DMS 273 (cell line): ENCODE measurements around the gene SEPTIN2.
"Not testable (repeated sequence)": the region's sequence is repeated elsewhere in the genome, so short reads cannot be mapped to it uniquely, and the experiment has no call there.

Source experiments
- DNase-seq: peaks from one replicate; lab custom pipeline; 2025; ENCODE audit not compliant: unreplicated experiment; lab: John Stamatoyannopoulos, UW

The SEPTIN2 gene

GRCh38 chr2:241350530-241350877 is 34.8 kb downstream of the SEPTIN2 start:
- no peak for DNase-seq

DNA sequence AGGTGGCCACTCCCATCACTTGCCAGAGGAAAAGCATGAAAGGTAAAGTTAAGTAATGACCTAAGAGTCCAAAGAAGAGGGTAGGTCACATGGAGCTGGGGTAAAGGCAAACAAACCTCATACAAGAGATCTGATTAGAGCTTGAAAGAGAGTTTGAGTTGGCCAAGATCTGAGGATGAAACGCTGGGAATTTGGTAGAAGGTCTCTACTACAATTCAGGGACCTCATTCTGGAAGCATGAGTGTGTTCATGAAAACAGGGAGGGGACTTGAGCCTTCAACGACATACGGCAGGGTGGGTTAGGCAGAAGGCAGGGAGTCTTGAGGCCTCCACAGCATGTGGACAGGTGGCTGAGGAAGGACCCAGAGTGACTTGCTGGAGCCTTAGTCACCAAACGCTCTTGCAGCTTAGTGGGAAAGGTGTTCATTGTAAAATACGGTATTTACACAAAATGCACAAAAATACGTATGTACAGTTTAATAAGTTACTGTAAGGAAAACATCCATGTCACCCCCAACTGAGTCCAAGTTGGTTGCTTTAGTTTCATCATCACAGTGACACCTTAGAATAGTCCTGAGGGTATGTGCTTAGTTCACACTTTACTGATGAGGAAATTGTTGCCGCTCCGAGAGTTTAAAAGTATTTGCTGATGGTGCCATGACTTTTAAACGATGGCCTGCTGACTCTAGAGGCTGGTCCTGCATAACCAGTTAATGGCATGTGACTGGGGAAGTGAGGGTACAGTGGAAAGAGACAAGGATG is 35.3 kb downstream of the SEPTIN2 start:
- no peak for DNase-seq

GRCh38 chr2:241351640-241352031 is 35.9 kb downstream of the SEPTIN2 start:
- no peak for DNase-seq

DNA sequence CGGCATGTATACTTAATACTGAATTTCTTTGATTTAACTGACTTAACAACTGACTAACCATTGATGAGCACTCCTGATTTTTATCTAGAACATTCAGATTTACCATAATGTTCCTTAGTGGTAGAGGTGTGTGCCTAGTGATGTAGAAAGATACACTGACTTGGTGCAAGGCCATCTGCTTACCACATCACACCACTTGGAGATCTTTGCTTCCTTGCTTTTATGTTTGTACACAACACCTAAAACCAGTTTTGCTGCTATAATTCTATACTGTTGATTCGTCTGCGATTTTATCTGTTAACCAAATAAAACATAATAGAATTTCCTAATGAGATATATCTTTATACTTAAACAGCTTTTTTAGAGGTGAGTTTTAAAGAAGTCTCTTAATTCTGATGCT is 36.5 kb downstream of the SEPTIN2 start:
- DNase-seq, result no peak

- peak; percentile 91 for DNase-seq
Measured at GRCh38 chr2:241354668-241355658, 39.2 kb downstream of the SEPTIN2 start.

GRCh38 chr2:241355983-241356870 is 40.5 kb downstream of the SEPTIN2 start, which contains the start of gene FARP2:
TSS of gene FARP2 (plus strand) at chr2:241356285. CDS start at chr2:241373108, 16,823 bp downstream.
- peak; percentile 99 for DNase-seq

DNA sequence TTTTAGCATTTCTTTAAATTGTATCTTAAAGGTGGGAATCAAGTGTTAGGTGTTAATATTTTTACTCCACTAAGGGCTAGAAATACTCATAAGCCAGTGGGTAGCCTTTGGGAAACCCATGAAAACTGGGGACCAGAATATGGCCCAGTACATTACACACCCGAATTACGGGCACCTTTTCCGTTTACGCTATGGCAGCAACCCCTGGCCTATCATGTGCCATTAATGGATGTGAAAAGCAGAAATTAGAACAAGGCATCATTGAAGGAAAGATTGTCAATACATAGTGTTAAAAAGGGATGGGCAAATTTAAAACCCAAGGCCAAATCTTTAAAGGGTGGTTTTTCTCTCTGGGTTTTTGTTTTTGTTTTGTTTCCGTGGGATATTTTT is 41.1 kb downstream of the SEPTIN2 start:
- peak; percentile 56 for DNase-seq

DNA sequence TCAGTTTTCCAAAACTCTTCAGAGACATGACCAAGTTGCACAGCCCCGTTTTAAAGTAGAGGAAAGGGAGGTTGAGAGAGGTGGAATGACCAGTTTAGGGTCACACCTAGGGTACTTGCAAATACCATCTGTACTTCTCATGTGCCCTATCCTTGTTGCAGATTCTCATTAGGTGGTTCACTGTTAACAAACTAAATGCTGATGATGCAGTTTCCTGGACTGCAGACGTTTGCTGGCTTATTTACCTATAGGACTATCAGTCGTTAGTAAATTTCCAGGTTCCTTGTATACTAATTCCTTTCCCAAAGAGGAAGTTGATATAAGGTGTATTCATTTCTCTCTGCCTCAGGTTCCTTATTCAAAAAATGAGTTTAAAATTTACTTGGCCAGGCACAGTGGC is 41.8 kb downstream of the SEPTIN2 start:
- DNase-seq, result no peak

- DNase-seq, result no peak
Measured at GRCh38 chr2:241358470-241358869, 42.7 kb downstream of the SEPTIN2 start.

DNA sequence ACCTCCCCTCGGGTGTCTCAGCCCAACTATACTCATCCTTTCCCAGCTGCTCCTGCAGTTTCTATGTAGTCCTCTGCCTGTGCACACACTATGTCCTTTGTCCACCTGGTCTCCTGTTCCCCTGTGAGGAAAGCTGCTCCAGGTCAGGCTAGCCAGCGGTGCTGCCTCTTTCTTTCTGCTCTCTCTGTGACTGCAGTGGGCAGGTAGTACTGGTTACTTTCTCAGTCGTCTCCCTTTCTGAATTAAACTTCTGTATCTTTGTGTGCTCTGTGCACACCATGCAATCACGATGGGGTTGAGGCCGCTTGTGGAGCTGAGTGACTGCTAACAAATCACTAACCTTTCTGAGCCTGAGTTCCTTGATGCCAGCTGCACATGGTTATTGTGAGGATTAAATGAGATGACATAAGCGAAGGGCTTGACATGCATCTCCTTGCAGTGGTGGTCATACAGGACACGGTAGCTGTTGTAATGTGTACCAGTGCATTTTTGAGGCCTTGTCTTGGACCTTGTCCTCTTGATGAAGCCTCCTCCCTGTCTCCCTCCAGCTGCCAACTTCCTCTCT is 43.8 kb downstream of the SEPTIN2 start:
- no peak for DNase-seq

GRCh38 chr2:241363426-241363825 is 47.7 kb downstream of the SEPTIN2 start:
- DNase-seq, result no peak

GRCh38 chr2:241364781-241365180 is 49.1 kb downstream of the SEPTIN2 start:
- DNase-seq, result no peak

- no peak for DNase-seq
Measured at GRCh38 chr2:241366678-241367077, 51.0 kb downstream of the SEPTIN2 start.

GRCh38 chr2:241368643-241369042 is 52.9 kb downstream of the SEPTIN2 start:
- no peak for DNase-seq

GRCh38 chr2:241372361-241372992 is 56.8 kb downstream of the SEPTIN2 start:
- DNase-seq, result peak; percentile 51

- peak; percentile 78 for DNase-seq
Measured at GRCh38 chr2:241373446-241373845, 57.7 kb downstream of the SEPTIN2 start.

DNA sequence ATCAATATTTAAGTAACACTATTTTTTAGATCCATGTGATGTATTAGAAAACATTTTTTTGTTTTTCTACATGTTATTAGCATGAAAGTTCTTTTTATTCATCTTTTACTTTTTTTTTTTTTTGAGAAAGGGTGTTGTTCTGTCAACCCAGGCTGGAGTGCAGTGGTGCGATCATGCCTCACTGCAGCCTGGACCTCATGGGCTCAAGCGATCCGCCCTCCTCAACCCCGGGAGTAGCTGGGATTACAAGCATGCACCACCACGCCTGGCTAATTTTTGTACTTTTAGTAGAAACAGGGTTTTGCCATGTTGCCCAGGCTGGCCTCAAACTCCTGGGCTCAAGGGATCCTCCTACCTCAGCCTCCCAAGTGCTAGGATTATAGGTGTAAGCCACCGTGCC is 58.2 kb downstream of the SEPTIN2 start:
- DNase-seq, result not testable (repeated sequence)

- no peak for DNase-seq
Measured at GRCh38 chr2:241375300-241375699, 59.6 kb downstream of the SEPTIN2 start.

DNA sequence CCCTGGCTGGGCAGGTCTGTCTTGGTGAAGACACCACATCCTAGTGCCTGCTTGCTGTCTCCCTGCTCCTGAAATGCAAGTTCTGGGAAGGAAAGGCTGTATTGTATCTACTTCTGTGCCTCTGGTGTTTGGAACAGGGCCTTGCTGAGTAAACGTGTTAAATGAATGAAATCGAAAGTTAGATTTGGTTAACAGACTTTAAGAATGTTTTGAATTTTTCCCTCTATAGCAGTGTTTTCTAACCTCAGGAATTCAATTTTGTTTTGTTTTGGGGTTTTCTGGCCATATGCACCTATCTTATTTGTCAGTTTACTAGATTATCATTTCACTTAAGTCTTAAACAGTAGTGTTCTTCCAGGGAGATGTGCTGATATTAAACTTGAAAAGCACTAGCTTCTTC is 61.1 kb downstream of the SEPTIN2 start:
- DNase-seq, result no peak

GRCh38 chr2:241378816-241379215 is 63.1 kb downstream of the SEPTIN2 start:
- DNase-seq, result no peak
